Prostate gland (tissue), 2 donors: ENCODE results near the gene SBF2. TPM values are rescaled to one million over a fixed set of nuclear protein-coding genes. Genes with fewer than 3 reads are reported as not detected.

Experiments used
- DNase-seq: peaks from one replicate; pipeline ENCODE4 v3.0.0-alpha.2; 2019; ENCODE audit warnings: low spot score
- H3K27ac ChIP-seq, 2 donors: fragments of 200-600 bp; sonication (generic); 2 replicates each; pipeline ENCODE4 v1.5.1; 2017 to 2019
- H3K27me3 ChIP-seq: fragments of 200-600 bp; sonication (generic); replicated peaks from 2 replicates; pipeline ENCODE4 v1.5.1; 2019; ENCODE audit not compliant: insufficient read depth
- H3K36me3 ChIP-seq, 2 donors: fragments of 200-600 bp; sonication (generic); 1 replicate in 1 of 2; 2 replicates in 1 of 2; pipeline versions ENCODE4 v1.5.1 to v1.8.1; 2017 to 2019
- H3K4me1 ChIP-seq: fragments of 200-600 bp; sonication (generic); replicated peaks from 2 replicates; pipeline ENCODE4 v1.5.1; 2019
- H3K4me3 ChIP-seq, 2 donors: fragments of 200-600 bp; sonication (generic); 2 replicates each; pipeline ENCODE4 v1.5.1; 2017 to 2019
- H3K9me3 ChIP-seq: fragments of 200-600 bp; sonication (generic); 2 replicates; pipeline ENCODE4 v1.5.1; 2017
- POLR2A ChIP-seq: fragments of 450-650 bp; IDR thresholded peaks from one replicate; pipeline ENCODE4 v1.6.1; 2016; ENCODE audit warnings: antibody characterized with exemption, mild to moderate bottlenecking
- POLR2AphosphoS5 ChIP-seq: sonication (generic); formaldehyde crosslinking; IDR thresholded peaks from one replicate; pipeline ENCODE4 v1.6.1; 2017; ENCODE audit warnings: antibody characterized with exemption
- WGBS: methylation state at CpG from one replicate; pipeline ENCODE4 v1.1.5; 2018; 5-methylcytosine and 5-hydroxymethylcytosine counted together
- intact Hi-C: fragments of 100-400 bp; cut with DNase I; formaldehyde crosslinking; loops from one replicate; pipeline ENCODE4 v1.14.2; 2022
- total RNA-seq, 2 donors: library from RNA; depleted of rRNA; stranded (reverse); fragments of >200 nt; gene quantifications; one replicate each; pipeline ENCODE4 v1.1.0, GENCODE V29; 2016
- TF ChIP-seq, protein P1 (sequence below), 4 experiments: fragments of 200-600 bp in 2 of 4; fragments of 450-650 bp in 2 of 4; sonication (generic) in 2 of 4; IDR thresholded peaks; 1 replicate in 3 of 4; 2 replicates in 1 of 4; pipeline ENCODE4 v1.5.1; 2016 to 2019; ENCODE audit warnings: antibody characterized with exemption in 4 of 4, mild to moderate bottlenecking in 2 of 4, moderate library complexity in 2 of 4

The SBF2 gene
- total RNA-seq, 2 donors from 2014 or later = 35.9 to 56.7 TPM

DNA sequence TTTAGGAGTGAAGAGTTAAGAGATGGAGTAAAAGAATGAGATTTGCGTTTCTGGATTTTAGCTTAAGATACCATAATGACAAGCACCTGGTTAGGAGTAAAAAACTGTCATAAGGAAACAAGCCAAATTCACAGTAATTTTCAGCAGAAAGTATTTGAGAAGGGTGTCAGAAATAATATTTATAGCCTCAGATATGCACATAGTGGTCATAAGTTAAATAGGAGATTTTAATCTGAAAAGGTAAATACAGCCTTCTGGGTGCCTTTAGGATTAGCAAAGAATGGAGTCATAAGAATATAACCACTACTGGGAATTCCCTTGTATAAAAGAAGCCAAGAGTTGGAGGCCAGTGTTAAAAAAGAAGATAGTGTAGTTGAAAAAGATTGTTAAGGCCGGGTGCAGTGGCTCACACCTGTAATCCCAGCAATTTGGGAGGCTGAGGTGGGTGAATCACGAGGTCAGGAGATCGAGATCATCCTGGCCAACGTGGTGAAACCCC, 470.1 kb downstream of the SBF2 start:
- H3K9me3 ChIP-seq = no peaks in the 10 kb centered on the region
- 68% methylated on average over 5 of the region's 5 CpGs for WGBS
- TF ChIP-seq, protein P1, sequence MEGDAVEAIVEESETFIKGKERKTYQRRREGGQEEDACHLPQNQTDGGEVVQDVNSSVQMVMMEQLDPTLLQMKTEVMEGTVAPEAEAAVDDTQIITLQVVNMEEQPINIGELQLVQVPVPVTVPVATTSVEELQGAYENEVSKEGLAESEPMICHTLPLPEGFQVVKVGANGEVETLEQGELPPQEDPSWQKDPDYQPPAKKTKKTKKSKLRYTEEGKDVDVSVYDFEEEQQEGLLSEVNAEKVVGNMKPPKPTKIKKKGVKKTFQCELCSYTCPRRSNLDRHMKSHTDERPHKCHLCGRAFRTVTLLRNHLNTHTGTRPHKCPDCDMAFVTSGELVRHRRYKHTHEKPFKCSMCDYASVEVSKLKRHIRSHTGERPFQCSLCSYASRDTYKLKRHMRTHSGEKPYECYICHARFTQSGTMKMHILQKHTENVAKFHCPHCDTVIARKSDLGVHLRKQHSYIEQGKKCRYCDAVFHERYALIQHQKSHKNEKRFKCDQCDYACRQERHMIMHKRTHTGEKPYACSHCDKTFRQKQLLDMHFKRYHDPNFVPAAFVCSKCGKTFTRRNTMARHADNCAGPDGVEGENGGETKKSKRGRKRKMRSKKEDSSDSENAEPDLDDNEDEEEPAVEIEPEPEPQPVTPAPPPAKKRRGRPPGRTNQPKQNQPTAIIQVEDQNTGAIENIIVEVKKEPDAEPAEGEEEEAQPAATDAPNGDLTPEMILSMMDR (IDR thresholded peaks at IDR 0.05) = no peak
- no peaks in the 10 kb centered on the region for H3K27me3 ChIP-seq
- peak overlapping the region in 1 of 2 donors; percentile 12 for H3K27ac ChIP-seq
- H3K4me3 ChIP-seq = no peak overlapping the region
- no peak for DNase-seq
- no peaks in the 10 kb centered on the region for H3K36me3 ChIP-seq
- intact Hi-C loops = no loop called here
- H3K4me1 ChIP-seq = no peaks in the 10 kb centered on the region

GRCh38 chr11:9823439-9823838, 470.6 kb downstream of the SBF2 start:
- Histone ChIP-seq H3K9me3 (no peaks in the 10 kb centered on the region), H3K27ac (peak overlapping the region in 1 of 2 donors; percentile 12), H3K27me3 (no peaks in the 10 kb centered on the region), H3K36me3 (no peaks in the 10 kb centered on the region), H3K4me3 (no peak overlapping the region), H3K4me1 (no peaks in the 10 kb centered on the region)
- TF ChIP-seq POLR2AphosphoS5 (no peak), POLR2A (no peak)
- TF ChIP-seq, protein P1 (IDR thresholded peaks at IDR 0.05) = no peak
- 50% methylated on average over 2 of the region's 2 CpGs for WGBS
- no peak for DNase-seq
- intact Hi-C loops = no loop called here

DNA sequence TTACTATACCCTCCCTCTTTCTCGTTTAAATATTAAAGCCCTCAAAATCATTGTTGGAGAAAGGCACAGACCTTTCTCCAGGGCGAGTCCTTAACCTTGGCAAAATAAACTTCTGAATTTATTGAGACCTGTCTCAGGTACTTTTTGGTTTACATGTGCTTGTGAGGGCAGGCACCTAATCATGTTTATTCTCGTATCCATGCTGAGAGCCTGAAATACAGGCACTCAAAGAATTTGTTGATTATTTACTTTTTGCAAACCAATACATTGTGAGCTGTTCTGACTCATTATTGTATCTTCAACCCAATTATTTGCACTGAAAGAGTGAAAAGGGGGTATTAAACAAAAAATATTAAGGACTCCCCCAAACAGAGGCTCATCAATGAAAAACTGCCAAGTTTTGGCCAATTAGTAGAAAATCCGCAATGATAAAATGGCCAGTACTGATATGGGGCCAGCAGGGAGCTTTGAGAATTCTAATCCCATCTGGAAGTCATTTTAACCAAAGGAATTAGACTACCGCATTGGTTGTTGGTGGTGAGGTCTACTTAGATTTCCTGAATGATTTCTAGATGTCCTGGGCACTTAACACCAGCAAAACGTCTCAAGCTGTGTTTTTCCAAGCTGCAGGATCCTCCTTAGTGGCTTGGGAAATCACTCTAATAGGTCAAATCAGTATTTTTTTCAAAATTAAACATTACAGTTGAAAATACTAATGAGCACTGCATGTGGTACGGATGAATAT, 472.8 kb downstream of the SBF2 start:
- intact Hi-C loops = no loop called here
- TF ChIP-seq POLR2A (no peak), POLR2AphosphoS5 (no peak)
- TF ChIP-seq, protein P1 (IDR thresholded peaks at IDR 0.05) = no peak
- 65% methylated on average over 7 of the region's 7 CpGs for WGBS

DNA sequence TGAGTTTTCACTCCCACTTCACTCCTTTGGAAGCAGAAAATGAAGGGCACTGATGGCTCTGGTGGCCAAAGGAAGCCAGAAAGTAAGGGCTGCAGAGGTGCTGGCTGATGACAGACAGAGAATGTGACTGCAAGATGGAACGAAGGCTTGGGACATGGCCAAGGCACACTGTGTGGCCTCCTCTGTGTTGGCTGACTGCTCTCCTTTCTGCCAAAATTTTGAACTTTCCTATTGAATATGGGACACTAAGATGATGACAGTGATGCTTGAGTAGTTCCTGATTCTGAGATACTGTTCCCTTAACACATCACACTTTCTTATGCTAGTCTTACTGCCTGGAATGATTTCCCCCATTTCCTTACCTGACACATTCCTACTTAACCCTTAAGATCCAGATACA, 473.8 kb downstream of the SBF2 start:
- no peaks in the 10 kb centered on the region for H3K27me3 ChIP-seq
- H3K27ac ChIP-seq = no peak overlapping the region
- no peaks in the 10 kb centered on the region for H3K4me1 ChIP-seq
- TF ChIP-seq POLR2AphosphoS5 (peak; percentile 18), POLR2A (no peak)
- no peak overlapping the region for H3K4me3 ChIP-seq
- DNase-seq = peak; percentile 23
- WGBS = 15% methylated on average over 1 of the region's 1 CpG
- no peaks in the 10 kb centered on the region for H3K9me3 ChIP-seq
- intact Hi-C loops = no loop called here
- H3K36me3 ChIP-seq = no peaks in the 10 kb centered on the region

More for the DNA sequence above, 472.8 kb downstream of the SBF2 start:
- Histone ChIP-seq H3K9me3 (no peaks in the 10 kb centered on the region), H3K27me3 (no peaks in the 10 kb centered on the region), H3K27ac (no peak overlapping the region), H3K36me3 (no peaks in the 10 kb centered on the region), H3K4me3 (no peak overlapping the region), H3K4me1 (no peaks in the 10 kb centered on the region)
- no peak for DNase-seq

DNA sequence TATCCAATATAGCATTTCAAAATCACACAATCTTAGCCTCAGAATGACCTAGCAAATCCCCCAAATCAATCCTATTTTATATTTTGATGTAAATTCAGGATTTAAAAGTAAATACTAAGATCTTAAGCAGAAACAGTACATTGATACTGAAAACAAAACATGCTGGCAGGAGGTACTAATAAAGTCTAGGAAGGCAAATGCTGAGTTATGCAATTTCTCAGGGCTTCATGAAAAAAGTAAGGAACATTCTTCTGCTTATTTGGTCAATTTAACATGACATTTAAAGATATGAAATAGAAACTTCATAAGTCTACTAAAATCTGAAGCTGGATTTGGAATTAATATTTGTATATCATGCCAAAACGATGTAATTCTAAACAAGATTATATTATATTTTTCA, 476.8 kb downstream of the SBF2 start:
- TF ChIP-seq POLR2A = no peak
- TF ChIP-seq, protein P1 (IDR thresholded peaks at IDR 0.05) = no peak
- no peak for TF ChIP-seq POLR2AphosphoS5
- Histone ChIP-seq H3K9me3 (no peaks in the 10 kb centered on the region), H3K4me1 (no peaks in the 10 kb centered on the region), H3K27ac (no peak overlapping the region), H3K4me3 (no peak overlapping the region), H3K36me3 (no peaks in the 10 kb centered on the region), H3K27me3 (no peaks in the 10 kb centered on the region)
- intact Hi-C loops = no loop called here
- no peak for DNase-seq
- WGBS = 97% methylated on average over 1 of the region's 1 CpG
